ENCODE data around the gene RASSF6.

GRCh38 chr4:73583666-73584065 is 36.6 kb downstream of the RASSF6 start:
- no peak for TF ChIP-seq USF2 (IDR thresholded peaks at IDR 0.05; ENCODE audit: low read length)
- no peak for TF ChIP-seq POLR2A (IDR thresholded peaks at IDR 0.05; ENCODE audit: control extremely low read depth in 1 of 2, low read depth in 2 of 2, low read length in 2 of 2)
- TF ChIP-seq CTCF (IDR thresholded peaks at IDR 0.05; ENCODE audit: control extremely low read depth in 1 of 3, insufficient read depth in 1 of 3, low read depth in 1 of 3, low read length in 3 of 3): no peak
- no peak for TF ChIP-seq EZH2 (IDR thresholded peaks at IDR 0.05; ENCODE audit: low read depth, low read length, severe bottlenecking)
- no peak for TF ChIP-seq ATF3 (IDR thresholded peaks at IDR 0.05; ENCODE audit: insufficient read depth, low read depth, low read length)
- no peak for TF ChIP-seq SIRT6 (IDR thresholded peaks at IDR 0.05; ENCODE audit: low read length)
- TF ChIP-seq EP300 (IDR thresholded peaks at IDR 0.05; ENCODE audit: borderline replicate concordance in 1 of 2, low read depth in 2 of 2, low read length in 2 of 2): no peak

All from H1 (cell line).